ENCODE measurements around the gene FRAS1. TPM values are rescaled to one million over a fixed set of nuclear protein-coding genes. Genes with fewer than 3 reads are reported as not detected.

FRAS1 gene
- total and polyA plus RNA-seq, 9 of the 15 experiments (the other 6 are each of a cell fraction or from before 2014, with no cell fraction given): under 0.01 to 0.11 (median 0.04) TPM; not detected in 2

- ATAC-seq (no peak), FAIRE-seq (no peak), DNase-seq (ENCODE audit: extremely low read depth in 1 of 4, low spot score in 3 of 4) (no peak)
- intact Hi-C loops (cut with micrococcal nuclease): no loop called here
- Histone ChIP-seq H2AFZ (ENCODE audit: low read depth, low read length) (no peak overlapping the region), H4K20me1 (replicated peaks; ENCODE audit: control insufficient read depth, insufficient read depth, low read length) (no peaks in the 10 kb centered on the region), H3K9ac (ENCODE audit: insufficient read depth in 1 of 2, low read depth in 2 of 2, low read length in 2 of 2) (no peak overlapping the region), H3K9me1 (ENCODE audit: control insufficient read depth, insufficient read depth, low read length) (no peaks in the 10 kb centered on the region), H3K4me2 (ENCODE audit: insufficient read depth, low read length) (no peak overlapping the region), H3K4me3 (no peak overlapping the region), H3K79me2 (ENCODE audit: control insufficient read depth, insufficient read depth, low read length) (no peaks in the 10 kb centered on the region), H3K36me3 (ENCODE audit: control insufficient read depth, insufficient read depth, low read length) (no peaks in the 10 kb centered on the region), H3K4me1 (replicated peaks in 1 of 2; ENCODE audit: control insufficient read depth in 2 of 2, insufficient read depth in 2 of 2, low read length in 2 of 2) (peaks cover 0 to 3% of the 10 kb centered on the region in 2 experiments; a peak in 2 of 5 replicates), H3K27ac (ENCODE audit: extremely low read depth, low read depth, low read length) (no peak overlapping the region), H3K27me3 (ENCODE audit: control insufficient read depth in 2 of 2, insufficient read depth in 2 of 2, low read length in 2 of 2) (no peaks in the 10 kb centered on the region), H3K9me3 (replicated peaks; ENCODE audit: control insufficient read depth, insufficient read depth, low read depth, low read length) (no peaks in the 10 kb centered on the region)
- ChIA-PET CTCF (ENCODE audit: low intra/inter-chr PET ratio) (no interaction called here), POLR2A (interaction anchor here (0.6 kb wide), 1 partner anchor 1094 kb away, joined by 3 read pairs; no protein-coding TSS in a partner anchor)
- in situ Hi-C loops (cut with MboI): no loop called here
- BruUV-seq (replicated peaks): no TSS peak
- TF ChIP-seq PRPF4 (IDR thresholded peaks at IDR 0.05; ENCODE audit: insufficient read depth, low read depth, low read length, poor library complexity, severe bottlenecking) (no peak), ARID2 (IDR thresholded peaks at IDR 0.05) (no peak)
Observed at GRCh38 chr4:78561677-78562076, 504.6 kb downstream of the FRAS1 start.

GRCh38 chr4:78562687-78563086 lies 505.6 kb downstream of the FRAS1 start:
- Histone ChIP-seq H3K27me3 (ENCODE audit: control insufficient read depth in 2 of 2, insufficient read depth in 2 of 2, low read length in 2 of 2) (no peaks in the 10 kb centered on the region), H3K9ac (ENCODE audit: insufficient read depth in 1 of 2, low read depth in 2 of 2, low read length in 2 of 2) (no peak overlapping the region), H3K9me3 (replicated peaks; ENCODE audit: control insufficient read depth, insufficient read depth, low read depth, low read length) (no peaks in the 10 kb centered on the region), H3K9me1 (ENCODE audit: control insufficient read depth, insufficient read depth, low read length) (no peaks in the 10 kb centered on the region), H3K79me2 (ENCODE audit: control insufficient read depth, insufficient read depth, low read length) (no peaks in the 10 kb centered on the region), H4K20me1 (replicated peaks; ENCODE audit: control insufficient read depth, insufficient read depth, low read length) (no peaks in the 10 kb centered on the region), H3K27ac (ENCODE audit: extremely low read depth, low read depth, low read length) (no peak overlapping the region), H2AFZ (ENCODE audit: low read depth, low read length) (no peak overlapping the region), H3K4me3 (no peak overlapping the region), H3K4me1 (replicated peaks in 1 of 2; ENCODE audit: control insufficient read depth in 2 of 2, insufficient read depth in 2 of 2, low read length in 2 of 2) (peaks cover 0 to 7% of the 10 kb centered on the region in 2 experiments; a peak in 2 of 5 replicates), H3K36me3 (ENCODE audit: control insufficient read depth, insufficient read depth, low read length) (no peaks in the 10 kb centered on the region), H3K4me2 (ENCODE audit: insufficient read depth, low read length) (no peak overlapping the region)
- TF ChIP-seq ZNF274 (IDR thresholded peaks at IDR 0.05; ENCODE audit: borderline replicate concordance, low read depth, low read length): no peak
- 13% methylated on average over 4 of the region's 4 CpGs for WGBS (ENCODE audit: insufficient coverage, low coverage, missing lambda C conversion rate)
- FAIRE-seq (no peak), DNase-seq (ENCODE audit: extremely low read depth in 1 of 4, low spot score in 3 of 4) (no peak), ATAC-seq (no peak)
- POLR2A ChIA-PET: interaction anchor here (0.6 kb wide), 1 partner anchor 826 kb away, joined by 3 read pairs; no protein-coding TSS in a partner anchor
- no TSS peak for BruUV-seq (replicated peaks)
- intact Hi-C loops (cut with micrococcal nuclease): no loop called here
- CTCF ChIA-PET (ENCODE audit: low intra/inter-chr PET ratio): no interaction called here
- in situ Hi-C loops (cut with MboI): no loop called here
